Measurements from ENCODE around the gene PPM1B.
"Not testable (repeated sequence)": the region's sequence is repeated elsewhere in the genome, so short reads cannot be mapped to it uniquely, and the experiment has no call there.

PPM1B gene

DNA sequence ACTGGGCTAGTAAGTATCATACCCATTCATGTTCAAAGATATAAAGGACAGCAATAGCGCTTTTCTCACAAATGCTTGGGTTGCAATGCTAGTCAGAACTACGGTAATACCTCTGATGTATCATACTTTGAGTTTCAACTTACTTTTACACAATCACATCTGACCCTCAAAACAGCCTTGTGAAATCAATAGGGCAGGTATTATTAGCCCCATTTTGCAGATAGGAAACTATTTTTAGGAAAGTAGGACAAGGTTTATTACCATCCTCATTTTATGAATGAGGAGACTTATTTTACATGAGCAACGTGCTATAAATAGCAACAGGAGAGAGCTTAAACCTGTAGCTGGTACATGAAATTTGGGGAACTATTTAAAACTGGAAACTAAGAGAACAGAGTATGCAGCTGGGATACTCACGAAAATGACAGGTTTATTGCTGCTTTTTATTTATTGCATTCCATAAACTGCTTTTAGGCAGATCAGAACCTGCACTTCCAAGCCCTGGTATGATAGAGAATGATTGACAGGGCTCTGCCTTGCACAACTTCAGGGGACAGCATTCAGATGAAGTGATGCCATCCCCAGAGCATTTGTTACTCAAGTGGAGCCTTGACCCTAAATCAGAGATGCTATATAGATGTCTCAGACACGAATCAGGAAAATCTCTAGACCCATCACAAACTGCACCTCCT lies 42.4 kb upstream of the PPM1B start:
- Histone ChIP-seq H3K27ac (no peak overlapping the region), H3K4me3 (ENCODE audit: low read depth, low read length) (no peak overlapping the region), H3K4me2 (ENCODE audit: low read length) (no peak overlapping the region), H3K36me3 (ENCODE audit: control insufficient read depth, insufficient read depth, low read length) (no peaks in the 10 kb centered on the region), H3K79me2 (no peaks in the 10 kb centered on the region), H3K27me3 (ENCODE audit: control insufficient read depth, insufficient read depth, low read length) (no peaks in the 10 kb centered on the region), H3K4me1 (no peaks in the 10 kb centered on the region), H2AFZ (no peak overlapping the region), H3K9ac (no peak overlapping the region), H3K9me3 (ENCODE audit: control insufficient read depth, low read length) (no peaks in the 10 kb centered on the region)
- TF ChIP-seq, protein P1, sequence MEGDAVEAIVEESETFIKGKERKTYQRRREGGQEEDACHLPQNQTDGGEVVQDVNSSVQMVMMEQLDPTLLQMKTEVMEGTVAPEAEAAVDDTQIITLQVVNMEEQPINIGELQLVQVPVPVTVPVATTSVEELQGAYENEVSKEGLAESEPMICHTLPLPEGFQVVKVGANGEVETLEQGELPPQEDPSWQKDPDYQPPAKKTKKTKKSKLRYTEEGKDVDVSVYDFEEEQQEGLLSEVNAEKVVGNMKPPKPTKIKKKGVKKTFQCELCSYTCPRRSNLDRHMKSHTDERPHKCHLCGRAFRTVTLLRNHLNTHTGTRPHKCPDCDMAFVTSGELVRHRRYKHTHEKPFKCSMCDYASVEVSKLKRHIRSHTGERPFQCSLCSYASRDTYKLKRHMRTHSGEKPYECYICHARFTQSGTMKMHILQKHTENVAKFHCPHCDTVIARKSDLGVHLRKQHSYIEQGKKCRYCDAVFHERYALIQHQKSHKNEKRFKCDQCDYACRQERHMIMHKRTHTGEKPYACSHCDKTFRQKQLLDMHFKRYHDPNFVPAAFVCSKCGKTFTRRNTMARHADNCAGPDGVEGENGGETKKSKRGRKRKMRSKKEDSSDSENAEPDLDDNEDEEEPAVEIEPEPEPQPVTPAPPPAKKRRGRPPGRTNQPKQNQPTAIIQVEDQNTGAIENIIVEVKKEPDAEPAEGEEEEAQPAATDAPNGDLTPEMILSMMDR (IDR thresholded peaks at IDR 0.05) = no peak

DNA sequence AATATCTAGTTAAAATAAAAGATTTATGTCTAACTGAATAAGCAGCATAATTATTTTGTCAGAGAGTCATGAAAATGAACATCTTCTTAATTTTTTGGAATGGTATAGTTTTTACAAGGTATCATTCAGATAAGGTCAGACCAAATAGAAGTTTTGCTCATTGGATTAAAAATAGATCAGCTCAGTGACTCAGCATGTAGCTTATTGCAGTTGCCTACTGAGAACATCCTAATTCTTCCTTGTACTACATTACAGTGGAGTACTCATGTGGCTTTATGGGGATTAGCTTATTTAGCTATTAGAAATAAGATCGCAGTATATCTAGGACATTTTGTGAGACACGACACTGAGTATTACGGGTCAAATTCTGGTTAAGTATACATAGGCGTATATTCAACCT lies 38.2 kb upstream of the PPM1B start:
- Histone ChIP-seq H3K27ac (no peak overlapping the region), H3K9me3 (ENCODE audit: control insufficient read depth, low read length) (no peaks in the 10 kb centered on the region), H3K4me1 (no peaks in the 10 kb centered on the region), H3K4me2 (ENCODE audit: low read length) (no peak overlapping the region), H2AFZ (peak overlapping the region; percentile 53), H3K36me3 (ENCODE audit: control insufficient read depth, insufficient read depth, low read length) (no peaks in the 10 kb centered on the region), H3K27me3 (ENCODE audit: control insufficient read depth, insufficient read depth, low read length) (no peaks in the 10 kb centered on the region), H3K4me3 (ENCODE audit: low read depth, low read length) (no peak overlapping the region), H3K9ac (no peak overlapping the region), H3K79me2 (no peaks in the 10 kb centered on the region)
- TF ChIP-seq, protein P1 (IDR thresholded peaks at IDR 0.05) = no peak

DNA sequence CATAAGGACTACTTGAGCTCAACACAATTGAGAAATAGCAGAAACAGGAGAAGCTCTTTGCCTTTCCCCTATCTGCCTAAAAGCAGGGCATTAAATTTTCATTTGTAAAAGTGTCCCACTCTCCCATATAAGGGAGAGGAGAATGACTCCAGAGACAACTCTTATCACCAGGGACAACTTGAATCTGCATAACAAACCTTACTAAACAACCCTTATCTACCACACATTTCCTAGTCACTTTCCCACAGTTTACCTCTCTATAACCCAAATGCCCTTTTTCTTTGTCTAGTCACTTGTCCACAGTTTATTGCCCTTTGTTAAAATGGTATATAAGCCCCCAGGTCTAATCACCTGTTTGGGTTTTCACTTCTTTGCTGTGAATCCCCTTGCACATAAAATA lies 37.5 kb upstream of the PPM1B start:
- TF ChIP-seq, protein P1 (IDR thresholded peaks at IDR 0.05) = no peak
- no peaks in the 10 kb centered on the region for H3K4me1 ChIP-seq
- H3K4me2 ChIP-seq (ENCODE audit: low read length) = no peak overlapping the region
- no peak overlapping the region for H3K27ac ChIP-seq
- H3K79me2 ChIP-seq = no peaks in the 10 kb centered on the region
- no peak overlapping the region for H3K9ac ChIP-seq
- no peaks in the 10 kb centered on the region for H3K36me3 ChIP-seq (ENCODE audit: control insufficient read depth, insufficient read depth, low read length)
- H3K27me3 ChIP-seq (ENCODE audit: control insufficient read depth, insufficient read depth, low read length) = no peaks in the 10 kb centered on the region
- no peak overlapping the region for H3K4me3 ChIP-seq (ENCODE audit: low read depth, low read length)
- peak overlapping the region; percentile 53 for H2AFZ ChIP-seq
- H3K9me3 ChIP-seq (ENCODE audit: control insufficient read depth, low read length) = no peaks in the 10 kb centered on the region

DNA sequence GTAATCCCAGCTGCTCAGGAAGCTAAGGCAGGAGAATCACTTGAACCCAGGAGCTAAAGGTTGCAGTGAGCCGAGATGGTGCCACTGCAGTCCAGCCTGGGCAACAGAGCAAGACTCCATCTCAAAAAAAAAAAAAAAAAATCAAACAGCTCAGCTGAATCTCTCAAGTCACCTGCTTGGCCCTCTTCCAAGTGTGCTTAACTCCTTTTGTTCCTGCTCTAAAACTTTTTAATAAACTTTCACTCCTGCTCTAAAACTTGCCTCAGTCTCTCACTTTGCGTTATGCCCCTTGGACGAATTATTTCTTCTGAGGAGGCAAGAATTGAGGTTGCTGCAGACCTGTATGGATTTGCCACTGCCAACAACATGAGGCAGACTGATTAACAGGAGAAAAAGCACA lies 35.1 kb upstream of the PPM1B start:
- H3K36me3 ChIP-seq (ENCODE audit: control insufficient read depth, insufficient read depth, low read length); H2AFZ ChIP-seq; H3K4me2 ChIP-seq (ENCODE audit: low read length); H3K4me3 ChIP-seq (ENCODE audit: low read depth, low read length); H3K9ac ChIP-seq; H3K27me3 ChIP-seq (ENCODE audit: control insufficient read depth, insufficient read depth, low read length); H3K9me3 ChIP-seq (ENCODE audit: control insufficient read depth, low read length); H3K79me2 ChIP-seq; H3K4me1 ChIP-seq; H3K27ac ChIP-seq: not testable (repeated sequence)

DNA sequence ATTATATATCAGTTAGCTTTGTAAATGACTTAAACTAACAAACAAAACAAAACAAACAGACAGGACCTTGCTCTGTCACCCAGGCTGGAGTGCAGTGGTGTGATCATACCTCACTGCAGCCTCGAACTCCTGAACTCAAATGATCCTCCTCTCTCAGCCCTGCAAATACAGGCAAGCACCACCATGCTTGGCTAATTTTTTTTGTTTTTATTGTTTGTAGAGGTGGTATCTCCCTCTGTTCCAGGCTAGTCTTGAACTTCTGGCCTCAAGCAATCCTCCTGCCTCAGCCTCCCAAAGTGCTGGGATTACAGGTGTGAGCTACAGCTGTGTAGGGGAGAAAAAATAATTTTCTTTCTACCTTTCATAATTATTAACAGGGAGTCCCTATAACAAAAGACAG lies 33.8 kb upstream of the PPM1B start:
- TF ChIP-seq, protein P1 (IDR thresholded peaks at IDR 0.05) = no peak
- no peaks in the 10 kb centered on the region for H3K4me1 ChIP-seq
- no peak overlapping the region for H3K4me2 ChIP-seq (ENCODE audit: low read length)
- H3K4me3 ChIP-seq (ENCODE audit: low read depth, low read length) = no peak overlapping the region
- no peak overlapping the region for H2AFZ ChIP-seq
- no peaks in the 10 kb centered on the region for H3K27me3 ChIP-seq (ENCODE audit: control insufficient read depth, insufficient read depth, low read length)
- no peaks in the 10 kb centered on the region for H3K36me3 ChIP-seq (ENCODE audit: control insufficient read depth, insufficient read depth, low read length)
- no peaks in the 10 kb centered on the region for H3K9me3 ChIP-seq (ENCODE audit: control insufficient read depth, low read length)
- no peak overlapping the region for H3K27ac ChIP-seq
- H3K9ac ChIP-seq = no peak overlapping the region
- H3K79me2 ChIP-seq = no peaks in the 10 kb centered on the region

All from parathyroid adenoma (tissue), 2 donors.